GM23338 (cell line): ENCODE measurements around the gene LCE2C. TPM values are rescaled to one million over a fixed set of nuclear protein-coding genes. Genes with fewer than 3 reads are reported as not detected.

Source experiments
- ATAC-seq: fragments of 200-7000 bp; cut with Tn5 transposase; 3 replicates; pipeline ENCODE4 v1.9.1; 2020
- DNase-seq: peaks from one replicate; pipeline ENCODE4 v3.0.0-alpha.2; 2015; ENCODE audit warnings: low spot score
- H2AFZ ChIP-seq: fragments of 200-600 bp; sonication (generic); 2 replicates; pipeline ENCODE4 v1.8.0; 2016; ENCODE audit warnings: antibody characterized with exemption, mild to moderate bottlenecking, moderate library complexity
- H3F3A ChIP-seq: fragments of 200-600 bp; sonication (generic); replicated peaks from 2 replicates; pipeline ENCODE4 v1.8.0; 2017; ENCODE audit warnings: antibody characterized with exemption, mixed run types, low read depth
- H3K27ac ChIP-seq: fragments of 200-600 bp; sonication (generic); 2 replicates; pipeline ENCODE4 v1.6.1; 2016; ENCODE audit warnings: low read depth
- H3K27me3 ChIP-seq: fragments of 200-600 bp; sonication (generic); 2 replicates; pipeline ENCODE4 v1.8.0; 2016; ENCODE audit warnings: mild to moderate bottlenecking, mixed run types, moderate library complexity; ENCODE audit not compliant: insufficient read depth
- H3K36me3 ChIP-seq: fragments of 200-600 bp; sonication (generic); 2 replicates; pipeline ENCODE4 v1.8.0; 2016; ENCODE audit warnings: mild to moderate bottlenecking; ENCODE audit not compliant: insufficient read depth
- H3K4me1 ChIP-seq: fragments of 200-600 bp; sonication (generic); 2 replicates; pipeline ENCODE4 v1.8.0; 2016; ENCODE audit warnings: mild to moderate bottlenecking, moderate library complexity; ENCODE audit not compliant: insufficient read depth
- H3K4me2 ChIP-seq: fragments of 200-600 bp; sonication (generic); 2 replicates; pipeline ENCODE4 v1.7.1; 2017; ENCODE audit warnings: mixed run types
- H3K4me3 ChIP-seq: fragments of 200-600 bp; sonication (generic); 2 replicates; pipeline ENCODE4 v1.6.1; 2016; ENCODE audit warnings: mixed run types
- H3K79me2 ChIP-seq: fragments of 200-600 bp; sonication (generic); replicated peaks from 2 replicates; pipeline ENCODE4 v1.8.0; 2017; ENCODE audit warnings: mild to moderate bottlenecking; ENCODE audit not compliant: insufficient read depth
- H3K9me2 ChIP-seq: fragments of 200-600 bp; sonication (generic); 2 replicates; pipeline ENCODE4 v1.8.0; 2017; ENCODE audit not compliant: insufficient read depth
- H4K20me1 ChIP-seq: fragments of 200-600 bp; sonication (generic); replicated peaks from 2 replicates; pipeline ENCODE4 v1.8.0; 2017; ENCODE audit warnings: mild to moderate bottlenecking; ENCODE audit not compliant: insufficient read depth
- H3K27ac Mint-ChIP-seq: 2 replicates; pipeline ENCODE4 v1.8.0; 2020; ENCODE audit warnings: inconsistent platforms, mild to moderate bottlenecking, moderate library complexity, mixed read lengths
- H3K27me3 Mint-ChIP-seq: 3 replicates; pipeline ENCODE4 v1.8.0; 2022; ENCODE audit warnings: low read depth, mild to moderate bottlenecking, moderate library complexity, mixed read lengths, inconsistent platforms; ENCODE audit not compliant: insufficient read depth, poor library complexity
- H3K36me3 Mint-ChIP-seq: 3 replicates; pipeline ENCODE4 v1.8.0; 2021; ENCODE audit warnings: low read depth, mild to moderate bottlenecking, inconsistent platforms, moderate library complexity, mixed read lengths
- H3K4me1 Mint-ChIP-seq: 3 replicates; pipeline ENCODE4 v1.8.0; 2020; ENCODE audit warnings: mild to moderate bottlenecking, inconsistent platforms, mixed read lengths
- H3K4me3 Mint-ChIP-seq: 3 replicates; pipeline ENCODE4 v1.8.0; 2021; ENCODE audit warnings: moderate library complexity, mild to moderate bottlenecking, inconsistent platforms, mixed read lengths
- H3K9me3 Mint-ChIP-seq: 3 replicates; pipeline ENCODE4 v1.8.0; 2020; ENCODE audit warnings: moderate library complexity, mild to moderate bottlenecking, inconsistent platforms, mixed read lengths
- ETS1 ChIP-seq: IDR thresholded peaks from 2 replicates; pipeline ENCODE4 v1.6.1; 2016; ENCODE audit warnings: antibody characterized with exemption
- JUNB ChIP-seq: IDR thresholded peaks from one replicate; pipeline ENCODE4 v1.6.1; 2016; ENCODE audit warnings: antibody characterized with exemption; ENCODE audit not compliant: unreplicated experiment
- NANOG ChIP-seq: IDR thresholded peaks from 2 replicates; pipeline ENCODE4 v1.6.1; 2016; ENCODE audit warnings: antibody characterized with exemption, borderline replicate concordance
- POLR2AphosphoS5 ChIP-seq: IDR thresholded peaks from 2 replicates; pipeline ENCODE4 v1.6.1; 2016; ENCODE audit warnings: antibody characterized with exemption, low read depth
- REST ChIP-seq: IDR thresholded peaks from one replicate; pipeline ENCODE4 v1.6.1; 2018; ENCODE audit warnings: antibody characterized with exemption; ENCODE audit not compliant: unreplicated experiment
- ZNF331 ChIP-seq: fragments of 250-450 bp; sonication (Bioruptor Pico); IDR thresholded peaks from 2 replicates; pipeline ENCODE4 v1.5.0; 2020; ENCODE audit warnings: low read depth, mild to moderate bottlenecking, moderate library complexity
- polyA plus RNA-seq: library from polyadenylated mRNA; unstranded; fragments of >200 nt; fragmentation: Nextera tagmentation; extraction: Ambion mirVana; gene quantifications from 2 replicates; pipeline ENCODE4 v1.2.1, GENCODE V29; 2016
- total RNA-seq: library from RNA; depleted of rRNA; stranded (reverse); fragments of >200 nt; shearing (Covaris generic); gene quantifications from 2 replicates; pipeline ENCODE4 v1.2.3, GENCODE V29; 2014
- TF ChIP-seq, protein P1 (sequence below), 2 experiments: fragments of 200-600 bp in 1 of 2; sonication (generic) in 1 of 2; conservative IDR thresholded peaks; 2 replicates each; pipeline versions ENCODE4 v1.5.1 to v1.6.1; 2016 to 2017; ENCODE audit warnings: antibody characterized with exemption in 2 of 2, low read depth in 2 of 2, mild to moderate bottlenecking in 2 of 2, moderate library complexity in 1 of 2

Gene LCE2C
- total and polyA plus RNA-seq, 2 experiments from 2014 or later = not detected

- Histone ChIP-seq H3K27me3 (no peaks in the 10 kb centered on the region), H3K4me3 (no peak overlapping the region), H3K4me2 (no peak overlapping the region), H4K20me1 (no peaks in the 10 kb centered on the region), H3K4me1 (no peaks in the 10 kb centered on the region), H3K9me2 (peaks cover 10% of the 10 kb centered on the region), H3K79me2 (no peaks in the 10 kb centered on the region), H3K36me3 (no peaks in the 10 kb centered on the region), H2AFZ (no peak overlapping the region), H3F3A (no peaks in the 10 kb centered on the region), H3K27ac (no peak overlapping the region)
- Mint-ChIP-seq H3K4me1 (no peaks in the 10 kb centered on the region), H3K27me3 (no peaks in the 10 kb centered on the region), H3K27ac (no peak overlapping the region), H3K9me3 (no peaks in the 10 kb centered on the region), H3K36me3 (no peaks in the 10 kb centered on the region), H3K4me3 (no peak overlapping the region)
- TF ChIP-seq NANOG (no peak), REST (no peak)
- ATAC-seq (no peak), DNase-seq (no peak)
Measured at GRCh38 chr1:152645146-152645545, 29.9 kb upstream of the LCE2C start.

DNA sequence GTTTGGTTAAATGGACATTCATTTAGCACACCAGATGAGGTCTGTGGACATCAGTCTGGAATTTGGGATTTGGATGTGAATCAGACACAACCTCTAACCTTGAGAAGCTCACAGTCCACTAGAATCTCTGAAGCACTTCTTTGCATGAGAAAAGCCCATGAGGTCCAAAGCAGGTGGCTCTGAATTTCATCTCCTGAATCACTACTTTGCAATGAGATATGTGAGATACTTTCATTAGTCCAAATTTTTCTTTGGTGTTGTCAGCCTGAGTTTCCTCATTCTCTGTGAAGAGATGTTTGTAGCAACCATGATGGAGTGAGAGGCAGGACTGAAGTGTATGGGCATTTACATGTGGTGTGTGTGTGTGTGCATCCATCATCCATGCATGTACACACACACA lies 28.4 kb upstream of the LCE2C start:
- no peaks in the 10 kb centered on the region for H3K9me3 Mint-ChIP-seq
- H3K4me3 Mint-ChIP-seq = no peak overlapping the region
- H3K27me3 ChIP-seq = no peaks in the 10 kb centered on the region
- no peaks in the 10 kb centered on the region for H3K4me1 ChIP-seq
- H3F3A ChIP-seq = no peaks in the 10 kb centered on the region
- no peak overlapping the region for H3K27ac ChIP-seq
- peaks cover 10% of the 10 kb centered on the region for H3K9me2 ChIP-seq
- DNase-seq (no peak), ATAC-seq (no peak)
- H3K4me3 ChIP-seq = no peak overlapping the region
- no peak overlapping the region for H3K4me2 ChIP-seq
- H3K27me3 Mint-ChIP-seq = no peaks in the 10 kb centered on the region
- no peaks in the 10 kb centered on the region for H4K20me1 ChIP-seq
- H3K36me3 ChIP-seq = no peaks in the 10 kb centered on the region
- no peaks in the 10 kb centered on the region for H3K36me3 Mint-ChIP-seq
- H3K27ac Mint-ChIP-seq = no peak overlapping the region
- no peak for TF ChIP-seq ZNF331 (CRISPR knock-in tag)
- TF ChIP-seq ETS1 = no peak
- no peaks in the 10 kb centered on the region for H3K79me2 ChIP-seq
- H3K4me1 Mint-ChIP-seq = no peaks in the 10 kb centered on the region
- H2AFZ ChIP-seq = no peak overlapping the region

DNA sequence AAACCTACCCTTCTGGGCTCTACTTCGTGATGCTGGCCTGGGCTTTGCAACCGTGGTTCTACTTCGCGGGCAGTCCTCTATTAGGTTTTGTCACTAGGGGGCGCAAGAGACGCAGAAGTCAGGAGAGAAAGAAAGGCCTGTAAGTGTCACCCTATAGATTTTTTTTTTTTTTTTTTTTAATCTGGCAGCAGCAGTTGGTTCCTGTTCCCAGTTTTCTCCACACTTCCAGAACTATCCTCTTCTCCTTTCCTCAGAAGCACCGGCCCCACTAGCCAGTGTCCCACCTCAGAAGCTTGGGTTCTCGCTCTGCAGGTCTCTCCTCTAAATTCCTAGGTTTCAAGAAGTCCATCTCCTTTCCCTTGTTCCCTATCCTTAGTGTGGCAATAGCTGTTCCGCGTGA lies 21.0 kb upstream of the LCE2C start:
- Histone ChIP-seq H3F3A (no peaks in the 10 kb centered on the region), H3K4me2 (no peak overlapping the region), H3K36me3 (no peaks in the 10 kb centered on the region), H3K4me3 (no peak overlapping the region), H4K20me1 (no peaks in the 10 kb centered on the region), H3K4me1 (no peaks in the 10 kb centered on the region), H3K9me2 (no peaks in the 10 kb centered on the region), H3K27ac (no peak overlapping the region), H3K79me2 (no peaks in the 10 kb centered on the region), H2AFZ (no peak overlapping the region), H3K27me3 (no peaks in the 10 kb centered on the region; the same call in 1 of the 2 replicates)
- H3K4me1 Mint-ChIP-seq = no peaks in the 10 kb centered on the region
- H3K27ac Mint-ChIP-seq = no peak overlapping the region; the same call in 1 of the 2 replicates
- H3K36me3 Mint-ChIP-seq = no peaks in the 10 kb centered on the region
- ATAC-seq = peak; percentile 97
- no peaks in the 10 kb centered on the region for H3K27me3 Mint-ChIP-seq
- no peak overlapping the region for H3K4me3 Mint-ChIP-seq
- no peaks in the 10 kb centered on the region for H3K9me3 Mint-ChIP-seq
- TF ChIP-seq JUNB (no peak), POLR2AphosphoS5 (no peak), ETS1 (no peak), ZNF331 (CRISPR knock-in tag) (no peak)
- TF ChIP-seq, protein P1, sequence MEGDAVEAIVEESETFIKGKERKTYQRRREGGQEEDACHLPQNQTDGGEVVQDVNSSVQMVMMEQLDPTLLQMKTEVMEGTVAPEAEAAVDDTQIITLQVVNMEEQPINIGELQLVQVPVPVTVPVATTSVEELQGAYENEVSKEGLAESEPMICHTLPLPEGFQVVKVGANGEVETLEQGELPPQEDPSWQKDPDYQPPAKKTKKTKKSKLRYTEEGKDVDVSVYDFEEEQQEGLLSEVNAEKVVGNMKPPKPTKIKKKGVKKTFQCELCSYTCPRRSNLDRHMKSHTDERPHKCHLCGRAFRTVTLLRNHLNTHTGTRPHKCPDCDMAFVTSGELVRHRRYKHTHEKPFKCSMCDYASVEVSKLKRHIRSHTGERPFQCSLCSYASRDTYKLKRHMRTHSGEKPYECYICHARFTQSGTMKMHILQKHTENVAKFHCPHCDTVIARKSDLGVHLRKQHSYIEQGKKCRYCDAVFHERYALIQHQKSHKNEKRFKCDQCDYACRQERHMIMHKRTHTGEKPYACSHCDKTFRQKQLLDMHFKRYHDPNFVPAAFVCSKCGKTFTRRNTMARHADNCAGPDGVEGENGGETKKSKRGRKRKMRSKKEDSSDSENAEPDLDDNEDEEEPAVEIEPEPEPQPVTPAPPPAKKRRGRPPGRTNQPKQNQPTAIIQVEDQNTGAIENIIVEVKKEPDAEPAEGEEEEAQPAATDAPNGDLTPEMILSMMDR (conservative IDR thresholded peaks at IDR 0.05; ENCODE audit: low read depth in 2 of 2) = peak; percentile 75 to 86
- peak; percentile 91 for DNase-seq
